OCI-LY1 (cell line): Measurements from ENCODE around the gene LETM1.

ENCODE experiments used
- CTCF ChIP-seq: fragments of 200-600 bp; sonication (generic), shearing (Covaris generic); IDR thresholded peaks from 2 replicates; pipeline ENCODE4 v1.5.1; 2017; ENCODE audit warnings: mild to moderate bottlenecking, antibody characterized with exemption, low read length, moderate library complexity, mixed read lengths
- EZH2 ChIP-seq: fragments of 200-600 bp; sonication (generic), shearing (Covaris generic); IDR thresholded peaks from 2 replicates; pipeline ENCODE4 v1.8.0; 2017; ENCODE audit warnings: borderline replicate concordance, mixed run types, mild to moderate bottlenecking, antibody characterized with exemption, low read length, moderate library complexity, mixed read lengths

DNA sequence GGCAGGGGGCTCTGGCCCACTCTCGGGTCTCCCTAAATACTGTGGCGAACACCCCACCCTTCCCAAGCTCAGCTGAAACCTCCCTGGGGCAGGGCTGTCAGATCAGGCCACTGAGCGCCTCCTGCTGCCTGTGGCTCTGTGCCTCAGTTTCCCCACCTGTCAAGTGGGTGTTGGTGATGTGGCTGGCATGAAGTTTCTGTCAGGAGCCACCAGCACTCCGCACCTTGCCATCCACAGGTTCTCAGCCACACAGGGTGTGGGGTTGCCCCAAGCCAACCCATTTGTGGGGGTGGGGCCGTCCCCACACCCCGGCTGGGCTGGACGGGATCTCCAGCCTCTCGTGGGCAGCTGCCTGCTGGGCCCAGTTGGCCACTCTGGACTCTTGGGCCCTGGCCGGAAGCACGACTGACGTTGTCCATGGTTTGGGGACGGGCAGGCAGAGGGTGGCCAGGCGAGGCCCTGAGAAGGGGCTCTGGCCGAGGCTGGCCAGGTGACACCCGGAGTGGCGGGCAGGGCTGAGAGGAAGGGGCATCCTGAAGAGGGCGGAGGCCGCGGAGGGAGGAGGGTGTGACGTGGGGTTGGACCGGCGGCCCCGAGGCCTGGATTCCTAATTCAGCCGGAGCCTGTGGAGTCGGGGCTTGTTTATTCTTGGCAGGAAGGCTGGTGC, 68.4 kb downstream of the LETM1 start:
- TF ChIP-seq CTCF, result no peak
- no peak for TF ChIP-seq EZH2
